Coronary artery (tissue), 2 donors: Measurements from ENCODE around the gene SMARCA2.

Experiments used
- DNase-seq: peaks from one replicate; pipeline ENCODE4 v3.0.0-alpha.2; 2017; ENCODE audit warnings: low spot score
- H3K27ac ChIP-seq, 2 donors: fragments of 200-600 bp; sonication (generic); one replicate each; pipeline ENCODE4 v1.5.1; 2016 to 2019
- H3K4me3 ChIP-seq: fragments of 200-600 bp; sonication (generic); 2 replicates; pipeline ENCODE4 v1.5.1; 2016; ENCODE audit warnings: mild to moderate bottlenecking, moderate library complexity
- TF ChIP-seq, protein P1 (sequence below): fragments of 200-600 bp; sonication (generic); IDR thresholded peaks from one replicate; pipeline ENCODE4 v1.5.1; 2019; ENCODE audit warnings: antibody characterized with exemption

SMARCA2 gene

GRCh38 chr9:2086116-2086515 is 71.0 kb downstream of the SMARCA2 start:
- TF ChIP-seq, protein P1, sequence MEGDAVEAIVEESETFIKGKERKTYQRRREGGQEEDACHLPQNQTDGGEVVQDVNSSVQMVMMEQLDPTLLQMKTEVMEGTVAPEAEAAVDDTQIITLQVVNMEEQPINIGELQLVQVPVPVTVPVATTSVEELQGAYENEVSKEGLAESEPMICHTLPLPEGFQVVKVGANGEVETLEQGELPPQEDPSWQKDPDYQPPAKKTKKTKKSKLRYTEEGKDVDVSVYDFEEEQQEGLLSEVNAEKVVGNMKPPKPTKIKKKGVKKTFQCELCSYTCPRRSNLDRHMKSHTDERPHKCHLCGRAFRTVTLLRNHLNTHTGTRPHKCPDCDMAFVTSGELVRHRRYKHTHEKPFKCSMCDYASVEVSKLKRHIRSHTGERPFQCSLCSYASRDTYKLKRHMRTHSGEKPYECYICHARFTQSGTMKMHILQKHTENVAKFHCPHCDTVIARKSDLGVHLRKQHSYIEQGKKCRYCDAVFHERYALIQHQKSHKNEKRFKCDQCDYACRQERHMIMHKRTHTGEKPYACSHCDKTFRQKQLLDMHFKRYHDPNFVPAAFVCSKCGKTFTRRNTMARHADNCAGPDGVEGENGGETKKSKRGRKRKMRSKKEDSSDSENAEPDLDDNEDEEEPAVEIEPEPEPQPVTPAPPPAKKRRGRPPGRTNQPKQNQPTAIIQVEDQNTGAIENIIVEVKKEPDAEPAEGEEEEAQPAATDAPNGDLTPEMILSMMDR, result no peak
- peak overlapping the region in 1 of 2 donors; percentile 57 for H3K27ac ChIP-seq
- H3K4me3 ChIP-seq, result no peak overlapping the region
- DNase-seq, result no peak

DNA sequence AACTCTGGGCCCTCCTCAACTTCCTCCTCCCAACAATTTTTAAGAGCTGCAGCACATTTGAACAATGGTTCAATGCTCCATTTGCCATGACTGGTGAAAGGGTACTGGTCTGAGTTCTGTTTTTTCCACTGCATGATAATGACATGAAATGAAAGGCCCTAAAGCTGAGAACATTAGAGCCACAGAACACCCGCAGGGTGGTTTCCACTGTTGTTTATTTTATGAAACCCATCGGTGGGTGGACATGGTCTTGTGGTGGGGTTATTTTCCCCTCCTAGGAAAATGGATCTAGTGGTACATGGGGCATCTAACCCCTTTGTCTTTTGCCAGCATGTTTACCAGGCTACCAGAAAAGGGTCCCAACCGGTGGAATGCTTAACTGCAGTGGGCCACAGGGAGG is 71.8 kb downstream of the SMARCA2 start:
- H3K4me3 ChIP-seq, result no peak overlapping the region
- H3K27ac ChIP-seq, result no peak overlapping the region
- TF ChIP-seq, protein P1, result no peak
- no peak for DNase-seq

DNA sequence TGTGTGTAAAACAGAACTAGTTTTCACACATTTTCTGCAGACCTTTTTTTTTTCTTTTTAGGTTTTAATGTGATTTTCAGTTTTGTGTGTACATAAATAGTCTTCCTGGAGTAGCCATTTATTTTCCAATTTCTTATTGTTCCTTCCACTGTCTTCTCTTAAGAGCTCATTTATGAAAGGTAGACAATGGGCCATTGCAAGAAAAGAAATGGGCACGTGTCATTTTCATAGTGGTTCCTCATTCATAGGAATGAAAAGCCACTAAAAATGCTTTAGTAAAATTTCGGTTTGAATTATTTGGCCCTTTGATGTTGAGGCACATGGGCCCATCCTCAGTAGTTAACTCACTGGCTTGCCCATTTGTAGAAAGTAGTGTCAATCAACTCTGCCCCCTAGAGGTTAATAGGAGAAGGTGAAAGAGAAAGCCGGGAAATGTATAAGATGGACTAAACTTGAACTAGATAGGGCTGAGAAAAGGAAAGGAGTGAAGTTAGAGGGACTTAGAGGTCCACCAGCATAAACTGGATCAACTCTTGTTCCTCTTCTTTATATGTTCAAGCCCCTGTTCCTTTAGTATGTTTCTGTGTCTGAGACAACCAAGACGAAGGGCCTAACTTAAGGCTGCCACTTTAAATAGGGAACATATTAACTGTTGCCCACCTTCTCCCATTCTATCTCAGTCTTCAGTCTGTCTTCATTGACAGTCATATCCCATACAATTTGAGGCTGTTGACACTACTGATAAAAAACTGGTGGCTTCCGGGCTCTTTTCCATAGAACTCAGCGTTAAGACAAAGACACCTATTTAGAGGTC is 72.6 kb downstream of the SMARCA2 start:
- TF ChIP-seq, protein P1, result no peak

GRCh38 chr9:2093920-2094597 is 78.9 kb downstream of the SMARCA2 start:
- TF ChIP-seq, protein P1, result no peak
- H3K27ac ChIP-seq, result peak overlapping the region in 1 of 2 donors; percentile 15
- no peak overlapping the region for H3K4me3 ChIP-seq
- DNase-seq, result no peak

More for the DNA sequence above, 72.6 kb downstream of the SMARCA2 start:
- DNase-seq, result no peak
- Histone ChIP-seq H3K4me3 (no peak overlapping the region), H3K27ac (no peak overlapping the region)

DNA sequence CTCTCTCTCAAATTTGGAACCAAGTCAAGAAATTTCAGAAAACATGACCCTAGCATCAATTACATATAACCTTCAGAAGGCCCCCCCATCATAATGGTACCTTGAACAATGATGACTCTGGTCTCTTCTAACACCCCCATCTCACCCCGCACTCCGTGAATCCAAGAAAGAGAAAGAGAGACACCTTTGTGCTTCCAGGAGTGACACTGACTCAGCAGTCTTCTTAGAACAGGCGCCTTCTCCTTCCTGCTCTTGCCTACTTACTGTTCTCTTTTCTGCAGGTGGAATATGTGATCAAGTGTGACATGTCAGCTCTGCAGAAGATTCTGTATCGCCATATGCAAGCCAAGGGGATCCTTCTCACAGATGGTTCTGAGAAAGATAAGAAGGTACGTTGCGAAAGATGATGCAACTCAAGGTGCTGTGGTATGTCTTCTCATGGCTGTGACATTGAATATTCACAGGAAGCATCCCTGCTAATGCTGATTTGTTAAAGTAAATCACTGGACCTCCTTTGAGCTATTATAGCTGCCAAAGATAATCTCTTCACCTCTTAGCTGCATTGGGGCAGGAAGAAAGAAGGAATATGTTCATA is 81.3 kb downstream of the SMARCA2 start:
- Histone ChIP-seq H3K4me3 (no peak overlapping the region), H3K27ac (no peak overlapping the region)
- no peak for DNase-seq
- TF ChIP-seq, protein P1, result no peak

GRCh38 chr9:2106666-2107065 is 91.5 kb downstream of the SMARCA2 start:
- no peak overlapping the region for H3K4me3 ChIP-seq
- DNase-seq, result no peak
- TF ChIP-seq, protein P1, result no peak
- no peak overlapping the region for H3K27ac ChIP-seq
